SK-N-SH (cell line): Measurements from ENCODE around the gene PLGRKT. TPM values are rescaled to one million over a fixed set of nuclear protein-coding genes. Genes with fewer than 3 reads are reported as not detected.

Experiments
- CTCF ChIA-PET: fragments of 300-600, 350-600 bp; formaldehyde crosslinking; extraction: SDS; loops from one replicate; lab custom pipeline; 2021; lab: Yijun Ruan, JAX
- POLR2A ChIA-PET: fragments of 350-600 bp; sonication (Branson Sonifier 250); formaldehyde crosslinking; extraction: SDS; loops from one replicate; lab custom pipeline; 2020; ENCODE audit warnings: antibody characterized with exemption, inconsistent platforms; lab: Yijun Ruan, JAX
- DNase-seq: peaks from one replicate; pipeline ENCODE4 v3.0.0; 2012
- H2AFZ ChIP-seq: fragments of 200-600 bp; sonication (generic); 2 replicates; pipeline ENCODE4 v1.8.1; 2016; ENCODE audit warnings: antibody characterized with exemption, mild to moderate bottlenecking, low read depth
- H3F3A ChIP-seq: fragments of 200-600 bp; sonication (generic); replicated peaks from 2 replicates; pipeline ENCODE3; 2016; ENCODE audit warnings: antibody characterized with exemption, mild to moderate bottlenecking; ENCODE audit not compliant: insufficient read depth
- H3K27ac ChIP-seq, 2 experiments: fragments of 200-500 bp in 1 of 2; fragments of 200-600 bp in 1 of 2; sonication (Bioruptor generic) in 1 of 2; sonication (generic), shearing (Covaris generic) in 1 of 2; 2 replicates each; pipeline versions ENCODE4 v1.5.1 to v1.6.1; 2014 to 2016; ENCODE audit warnings: low read depth in 2 of 2, inconsistent platforms in 1 of 2, low read length in 1 of 2, mild to moderate bottlenecking in 1 of 2, mixed read lengths in 1 of 2
- H3K27me3 ChIP-seq: fragments of 200-600 bp; sonication (generic), shearing (Covaris generic); 2 replicates; pipeline ENCODE4 v1.6.1; 2016; ENCODE audit warnings: mixed run types; ENCODE audit not compliant: insufficient read depth
- H3K36me3 ChIP-seq, 2 experiments: fragments of 200-500 bp in 1 of 2; fragments of 200-600 bp in 1 of 2; sonication (Bioruptor generic) in 1 of 2; sonication (generic) in 1 of 2; replicated peaks in 1 of 2; 2 replicates each; pipeline versions ENCODE3 to v1.5.1; 2014 to 2016; ENCODE audit warnings: low read length in 1 of 2, mild to moderate bottlenecking in 1 of 2; ENCODE audit not compliant: insufficient read depth in 2 of 2, control insufficient read depth in 1 of 2
- H3K4me1 ChIP-seq, 2 experiments: fragments of 200-500 bp in 1 of 2; fragments of 200-600 bp in 1 of 2; sonication (Bioruptor generic) in 1 of 2; sonication (generic), shearing (Covaris generic) in 1 of 2; 2 replicates each; pipeline versions ENCODE4 v1.5.1 to v1.6.1; 2014 to 2016; ENCODE audit warnings: low read depth in 1 of 2, low read length in 1 of 2, mixed run types in 1 of 2; ENCODE audit not compliant: insufficient read depth in 2 of 2, control insufficient read depth in 1 of 2
- H3K4me2 ChIP-seq: fragments of 200-600 bp; sonication (generic), shearing (Covaris generic); 2 replicates; pipeline ENCODE4 v1.6.1; 2017; ENCODE audit warnings: mixed run types
- H3K4me3 ChIP-seq, 2 experiments: fragments of 200-500 bp in 1 of 2; fragments of 200-600 bp in 1 of 2; sonication (Bioruptor generic) in 1 of 2; sonication (generic), shearing (Covaris generic) in 1 of 2; 2 replicates each; pipeline versions ENCODE4 v1.5.1 to v1.8.1; 2014 to 2016; ENCODE audit warnings: low read depth in 2 of 2, inconsistent platforms in 1 of 2, low read length in 1 of 2, mild to moderate bottlenecking in 1 of 2, mixed read lengths in 1 of 2, moderate library complexity in 1 of 2
- H3K79me2 ChIP-seq: fragments of 200-600 bp; sonication (generic); 2 replicates; pipeline ENCODE4 v1.8.1; 2017; ENCODE audit warnings: mild to moderate bottlenecking; ENCODE audit not compliant: insufficient read depth
- H3K9ac ChIP-seq: fragments of 200-600 bp; sonication (generic); 2 replicates; pipeline ENCODE4 v1.6.1; 2017; ENCODE audit warnings: mixed run types
- H3K9me2 ChIP-seq: fragments of 200-600 bp; sonication (generic); 2 replicates; pipeline ENCODE4 v1.6.1; 2017; ENCODE audit warnings: mixed run types
- H3K9me3 ChIP-seq: fragments of 200-600 bp; sonication (generic); 2 replicates; pipeline ENCODE4 v1.6.1; 2017; ENCODE audit warnings: mixed run types, mild to moderate bottlenecking, moderate library complexity
- H4K20me1 ChIP-seq: fragments of 200-600 bp; sonication (generic); 2 replicates; pipeline ENCODE4 v1.6.1; 2017; ENCODE audit warnings: mild to moderate bottlenecking, mixed run types; ENCODE audit not compliant: insufficient read depth
- FOSL2 ChIP-seq: IDR thresholded peaks from 2 replicates; pipeline ENCODE4 v1.4.0; 2012; ENCODE audit warnings: low read depth, mild to moderate bottlenecking, moderate library complexity, borderline replicate concordance
- FOXJ3 ChIP-seq: sonication (generic); formaldehyde crosslinking; IDR thresholded peaks from 2 replicates; pipeline ENCODE4 v1.5.1; 2020; ENCODE audit warnings: mild to moderate bottlenecking, missing genetic modification reagents
- GATA2 ChIP-seq: sonication (generic); formaldehyde crosslinking; IDR thresholded peaks from 2 replicates; pipeline ENCODE4 v1.5.0; 2020; ENCODE audit warnings: mild to moderate bottlenecking, missing genetic modification reagents
- JUND ChIP-seq: IDR thresholded peaks from 2 replicates; pipeline ENCODE4 v1.4.0; 2012
- NFIC ChIP-seq: IDR thresholded peaks from 2 replicates; pipeline ENCODE4 v1.4.0; 2012; ENCODE audit warnings: borderline replicate concordance
- NRF1 ChIP-seq: IDR thresholded peaks from 2 replicates; pipeline ENCODE4 v1.6.1; 2012; ENCODE audit warnings: low read depth, mild to moderate bottlenecking, low read length
- RAD21 ChIP-seq: IDR thresholded peaks from 2 replicates; pipeline ENCODE4 v1.6.1; 2012; ENCODE audit warnings: mild to moderate bottlenecking, low read length
- RFX5 ChIP-seq: IDR thresholded peaks from 2 replicates; pipeline ENCODE4 v1.6.1; 2012; ENCODE audit warnings: mild to moderate bottlenecking, improper control_type of control experiment, low read length
- SMC3 ChIP-seq: IDR thresholded peaks from 2 replicates; pipeline ENCODE4 v1.6.1; 2012; ENCODE audit warnings: low read depth, low read length, improper control_type of control experiment
- TAF1 ChIP-seq: IDR thresholded peaks from 2 replicates; pipeline ENCODE4 v1.6.1; 2012; ENCODE audit warnings: low read depth, mild to moderate bottlenecking, low read length, moderate library complexity, borderline replicate concordance
- TEAD4 ChIP-seq: IDR thresholded peaks from 2 replicates; pipeline ENCODE4 v1.4.0; 2012; ENCODE audit warnings: mild to moderate bottlenecking, borderline replicate concordance; ENCODE audit not compliant: insufficient read depth
- YY1 ChIP-seq: IDR thresholded peaks from 2 replicates; pipeline ENCODE4 v1.4.0; 2012; ENCODE audit warnings: low read depth, mild to moderate bottlenecking
- WGBS: methylation state at CpG from one replicate; pipeline ENCODE4 v1.1.6; 2017; ENCODE audit warnings: low lambda C conversion rate; 5-methylcytosine and 5-hydroxymethylcytosine counted together
- polyA plus RNA-seq, 3 experiments: library from polyadenylated mRNA; depleted of rRNA; stranded (reverse); fragments of >200 nt; gene quantifications; 2 replicates each; pipeline ENCODE4 v1.2.3, GENCODE V29; 2012
- TF ChIP-seq, protein P1 (sequence below): IDR thresholded peaks from 2 replicates; pipeline ENCODE4 v1.4.0; 2012; ENCODE audit warnings: low read depth
- TF ChIP-seq, protein P2 (sequence below): IDR thresholded peaks from 2 replicates; pipeline ENCODE4; 2012
- TF ChIP-seq, protein P3 (sequence below): fragments of 150-350 bp; IDR thresholded peaks from 2 replicates; pipeline ENCODE4 v1.6.1; 2017; ENCODE audit warnings: antibody characterized with exemption, low read length, low read depth, borderline replicate concordance
- TF ChIP-seq, protein P4 (sequence below): fragments of 200-600 bp; sonication (generic); IDR thresholded peaks from 2 replicates; pipeline ENCODE4 v1.6.1; 2017; ENCODE audit warnings: antibody characterized with exemption, mild to moderate bottlenecking, moderate library complexity
- TF ChIP-seq, protein P5 (sequence below): IDR thresholded peaks from 2 replicates; pipeline ENCODE4 v1.4.0; 2012; ENCODE audit warnings: low read depth, borderline replicate concordance

Gene PLGRKT
- polyA plus RNA-seq, 1 of the 3 experiments (the other 2 are of a cell fraction), result 11.4 TPM

DNA sequence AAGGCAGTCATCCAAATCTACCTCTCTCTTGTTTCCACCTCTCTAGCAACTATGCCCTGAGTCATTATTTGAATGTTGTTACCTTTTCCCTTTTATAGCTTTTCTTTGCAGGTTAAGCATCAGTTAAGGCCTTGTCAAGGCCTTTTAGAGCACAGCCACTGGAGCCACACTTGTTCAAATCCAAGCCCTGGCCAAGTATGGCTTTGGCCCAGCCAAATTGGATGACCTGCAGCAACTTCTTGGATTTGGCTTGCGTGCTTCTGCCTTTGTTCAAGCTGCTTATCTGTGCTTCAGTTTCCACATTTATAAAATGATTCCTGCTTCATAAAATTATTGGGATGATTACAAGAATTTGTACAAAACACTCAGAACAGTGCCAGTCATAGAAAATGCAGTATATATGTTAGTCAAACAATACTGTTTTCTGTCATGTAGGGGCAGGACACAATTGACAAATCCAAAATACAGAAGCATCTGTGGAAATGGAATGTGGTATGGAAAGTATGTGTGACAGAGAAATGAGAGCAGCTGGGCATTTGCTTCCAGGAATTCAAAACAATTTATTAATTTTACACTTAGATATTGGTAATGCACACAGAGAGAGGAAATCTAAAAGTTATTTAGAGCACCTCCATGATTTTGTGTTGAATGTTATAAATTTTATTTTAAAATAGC, 80.2 kb downstream of the PLGRKT start:
- no peak for DNase-seq

More for the DNA sequence above, 80.2 kb downstream of the PLGRKT start:
- Histone ChIP-seq H3K79me2 (no peaks in the 10 kb centered on the region), H3K4me1 (peaks cover 0 to 11% of the 10 kb centered on the region in 2 experiments; a peak in 2 of 4 replicates), H3F3A (no peaks in the 10 kb centered on the region), H3K27me3 (no peaks in the 10 kb centered on the region), H3K36me3 (peaks cover 0 to 10% of the 10 kb centered on the region in 2 experiments), H3K9me2 (no peaks in the 10 kb centered on the region), H3K27ac (no peak overlapping the region), H3K9ac (no peak overlapping the region), H3K4me3 (no peak overlapping the region), H3K4me2 (no peak overlapping the region), H2AFZ (no peak overlapping the region), H3K9me3 (no peaks in the 10 kb centered on the region), H4K20me1 (no peaks in the 10 kb centered on the region)
- 100% methylated on average over 1 of the region's 1 CpG for WGBS
- TF ChIP-seq, protein P1, sequence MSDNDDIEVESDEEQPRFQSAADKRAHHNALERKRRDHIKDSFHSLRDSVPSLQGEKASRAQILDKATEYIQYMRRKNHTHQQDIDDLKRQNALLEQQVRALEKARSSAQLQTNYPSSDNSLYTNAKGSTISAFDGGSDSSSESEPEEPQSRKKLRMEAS, result no peak
- TF ChIP-seq, protein P2, sequence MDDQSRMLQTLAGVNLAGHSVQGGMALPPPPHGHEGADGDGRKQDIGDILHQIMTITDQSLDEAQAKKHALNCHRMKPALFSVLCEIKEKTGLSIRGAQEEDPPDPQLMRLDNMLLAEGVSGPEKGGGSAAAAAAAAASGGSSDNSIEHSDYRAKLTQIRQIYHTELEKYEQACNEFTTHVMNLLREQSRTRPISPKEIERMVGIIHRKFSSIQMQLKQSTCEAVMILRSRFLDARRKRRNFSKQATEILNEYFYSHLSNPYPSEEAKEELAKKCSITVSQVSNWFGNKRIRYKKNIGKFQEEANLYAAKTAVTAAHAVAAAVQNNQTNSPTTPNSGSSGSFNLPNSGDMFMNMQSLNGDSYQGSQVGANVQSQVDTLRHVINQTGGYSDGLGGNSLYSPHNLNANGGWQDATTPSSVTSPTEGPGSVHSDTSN, result no peak
- TF ChIP-seq JUND (no peak), GATA2 (CRISPR knock-in tag) (no peak), FOSL2 (no peak), FOXJ3 (CRISPR knock-in tag) (no peak), NRF1 (no peak), SMC3 (no peak), RAD21 (no peak), NFIC (no peak), RFX5 (no peak), TAF1 (no peak), YY1 (no peak), TEAD4 (no peak)
- TF ChIP-seq, protein P3, sequence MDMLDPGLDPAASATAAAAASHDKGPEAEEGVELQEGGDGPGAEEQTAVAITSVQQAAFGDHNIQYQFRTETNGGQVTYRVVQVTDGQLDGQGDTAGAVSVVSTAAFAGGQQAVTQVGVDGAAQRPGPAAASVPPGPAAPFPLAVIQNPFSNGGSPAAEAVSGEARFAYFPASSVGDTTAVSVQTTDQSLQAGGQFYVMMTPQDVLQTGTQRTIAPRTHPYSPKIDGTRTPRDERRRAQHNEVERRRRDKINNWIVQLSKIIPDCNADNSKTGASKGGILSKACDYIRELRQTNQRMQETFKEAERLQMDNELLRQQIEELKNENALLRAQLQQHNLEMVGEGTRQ, result no peak
- TF ChIP-seq, protein P4, sequence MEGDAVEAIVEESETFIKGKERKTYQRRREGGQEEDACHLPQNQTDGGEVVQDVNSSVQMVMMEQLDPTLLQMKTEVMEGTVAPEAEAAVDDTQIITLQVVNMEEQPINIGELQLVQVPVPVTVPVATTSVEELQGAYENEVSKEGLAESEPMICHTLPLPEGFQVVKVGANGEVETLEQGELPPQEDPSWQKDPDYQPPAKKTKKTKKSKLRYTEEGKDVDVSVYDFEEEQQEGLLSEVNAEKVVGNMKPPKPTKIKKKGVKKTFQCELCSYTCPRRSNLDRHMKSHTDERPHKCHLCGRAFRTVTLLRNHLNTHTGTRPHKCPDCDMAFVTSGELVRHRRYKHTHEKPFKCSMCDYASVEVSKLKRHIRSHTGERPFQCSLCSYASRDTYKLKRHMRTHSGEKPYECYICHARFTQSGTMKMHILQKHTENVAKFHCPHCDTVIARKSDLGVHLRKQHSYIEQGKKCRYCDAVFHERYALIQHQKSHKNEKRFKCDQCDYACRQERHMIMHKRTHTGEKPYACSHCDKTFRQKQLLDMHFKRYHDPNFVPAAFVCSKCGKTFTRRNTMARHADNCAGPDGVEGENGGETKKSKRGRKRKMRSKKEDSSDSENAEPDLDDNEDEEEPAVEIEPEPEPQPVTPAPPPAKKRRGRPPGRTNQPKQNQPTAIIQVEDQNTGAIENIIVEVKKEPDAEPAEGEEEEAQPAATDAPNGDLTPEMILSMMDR, result no peak
- TF ChIP-seq, protein P5, sequence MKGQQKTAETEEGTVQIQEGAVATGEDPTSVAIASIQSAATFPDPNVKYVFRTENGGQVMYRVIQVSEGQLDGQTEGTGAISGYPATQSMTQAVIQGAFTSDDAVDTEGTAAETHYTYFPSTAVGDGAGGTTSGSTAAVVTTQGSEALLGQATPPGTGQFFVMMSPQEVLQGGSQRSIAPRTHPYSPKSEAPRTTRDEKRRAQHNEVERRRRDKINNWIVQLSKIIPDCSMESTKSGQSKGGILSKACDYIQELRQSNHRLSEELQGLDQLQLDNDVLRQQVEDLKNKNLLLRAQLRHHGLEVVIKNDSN, result no peak
- CTCF ChIA-PET, result no interaction called here
- POLR2A ChIA-PET, result no interaction called here
